ENCODE results near the gene GZF1.
"Not testable (repeated sequence)": the region's sequence is repeated elsewhere in the genome, so short reads cannot be mapped to it uniquely, and the experiment has no call there.

GZF1 gene

DNA sequence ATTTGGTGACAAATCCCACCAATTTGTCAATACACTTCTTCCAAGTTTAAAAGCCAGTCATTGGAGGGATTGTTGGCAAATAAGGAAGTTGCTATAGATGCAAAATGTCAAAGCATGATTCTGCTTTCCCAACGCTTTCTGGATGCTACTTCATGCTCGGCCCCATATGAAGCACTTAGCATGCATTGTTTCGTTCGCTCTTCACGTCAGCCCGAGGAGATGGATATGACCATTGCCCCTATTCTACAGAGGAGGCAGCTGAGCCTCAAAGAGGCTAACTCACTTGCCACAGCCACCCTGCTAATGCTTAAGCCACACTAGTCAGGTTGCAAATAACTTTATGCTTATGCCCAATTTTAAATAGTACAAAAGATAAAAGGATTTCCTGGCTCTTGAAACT lies 14.2 kb upstream of the GZF1 start:
- DNase-seq (ENCODE audit: low read depth): no peak

DNA sequence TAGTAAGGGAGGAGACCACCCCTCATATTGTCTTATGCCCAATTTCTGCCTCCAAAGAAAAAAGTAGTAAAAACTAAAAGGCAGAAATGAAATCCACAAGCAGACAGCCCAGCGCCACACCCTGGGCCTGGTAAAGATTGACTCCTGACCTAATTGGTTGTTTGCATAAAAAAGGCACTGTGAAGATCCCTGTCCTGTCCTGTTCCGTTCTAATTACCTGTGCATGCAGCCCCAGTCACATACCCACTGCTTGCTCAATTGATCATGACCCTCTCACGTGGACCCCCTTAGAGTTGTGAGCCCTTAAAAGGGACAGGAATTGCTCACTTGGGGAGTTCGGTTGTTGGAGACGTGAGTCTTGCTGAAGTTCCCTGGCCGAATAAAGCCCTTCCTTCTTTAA lies 13.5 kb upstream of the GZF1 start:
- not testable (repeated sequence) for DNase-seq (ENCODE audit: low read depth)

- DNase-seq (ENCODE audit: low read depth): peak; percentile 71
Measured at GRCh38 chr20:23349338-23350195, 12.4 kb upstream of the GZF1 start.

DNA sequence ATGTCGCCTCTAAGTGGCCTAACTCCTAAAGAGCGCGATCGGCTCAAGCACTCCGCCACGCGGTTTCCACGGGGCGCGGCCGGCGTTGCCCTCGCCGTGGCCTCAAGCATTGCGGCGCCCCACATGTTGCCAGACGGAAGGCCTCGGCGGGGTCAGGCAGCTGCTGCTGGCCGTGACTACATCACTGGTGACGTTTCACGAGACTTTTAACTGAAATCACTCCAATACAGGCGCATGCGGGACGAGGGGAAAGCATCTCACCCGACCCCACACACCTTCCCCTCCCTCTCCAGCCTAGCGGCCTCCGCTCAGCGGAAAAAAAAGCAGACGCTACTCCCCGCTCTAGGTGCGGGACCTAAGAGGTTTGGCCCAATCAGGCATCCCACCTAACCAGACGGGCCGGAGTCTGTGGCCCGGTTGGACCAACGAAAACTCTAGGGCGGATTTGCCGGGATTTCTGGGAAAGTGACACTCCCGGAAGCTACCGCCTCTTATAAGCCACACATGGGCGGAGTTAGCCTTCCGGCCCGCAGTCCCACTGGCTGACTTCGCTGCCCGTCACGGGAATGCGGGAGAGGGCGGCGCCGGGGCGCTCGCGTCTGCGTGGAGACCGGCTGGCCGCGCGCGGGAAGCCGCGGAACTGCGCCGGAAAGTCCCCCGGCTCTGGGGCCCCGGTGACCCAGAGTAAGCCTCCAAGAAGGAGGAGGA lies 11.6 kb upstream of the GZF1 start, which contains the start of gene NXT1:
TSS of gene NXT1 (plus strand) at position 596 of the 708 bp plus-strand sequence. CDS start 3,251 bp downstream, outside the sequence.
- DNase-seq (ENCODE audit: low read depth): peak; percentile 92

DNA sequence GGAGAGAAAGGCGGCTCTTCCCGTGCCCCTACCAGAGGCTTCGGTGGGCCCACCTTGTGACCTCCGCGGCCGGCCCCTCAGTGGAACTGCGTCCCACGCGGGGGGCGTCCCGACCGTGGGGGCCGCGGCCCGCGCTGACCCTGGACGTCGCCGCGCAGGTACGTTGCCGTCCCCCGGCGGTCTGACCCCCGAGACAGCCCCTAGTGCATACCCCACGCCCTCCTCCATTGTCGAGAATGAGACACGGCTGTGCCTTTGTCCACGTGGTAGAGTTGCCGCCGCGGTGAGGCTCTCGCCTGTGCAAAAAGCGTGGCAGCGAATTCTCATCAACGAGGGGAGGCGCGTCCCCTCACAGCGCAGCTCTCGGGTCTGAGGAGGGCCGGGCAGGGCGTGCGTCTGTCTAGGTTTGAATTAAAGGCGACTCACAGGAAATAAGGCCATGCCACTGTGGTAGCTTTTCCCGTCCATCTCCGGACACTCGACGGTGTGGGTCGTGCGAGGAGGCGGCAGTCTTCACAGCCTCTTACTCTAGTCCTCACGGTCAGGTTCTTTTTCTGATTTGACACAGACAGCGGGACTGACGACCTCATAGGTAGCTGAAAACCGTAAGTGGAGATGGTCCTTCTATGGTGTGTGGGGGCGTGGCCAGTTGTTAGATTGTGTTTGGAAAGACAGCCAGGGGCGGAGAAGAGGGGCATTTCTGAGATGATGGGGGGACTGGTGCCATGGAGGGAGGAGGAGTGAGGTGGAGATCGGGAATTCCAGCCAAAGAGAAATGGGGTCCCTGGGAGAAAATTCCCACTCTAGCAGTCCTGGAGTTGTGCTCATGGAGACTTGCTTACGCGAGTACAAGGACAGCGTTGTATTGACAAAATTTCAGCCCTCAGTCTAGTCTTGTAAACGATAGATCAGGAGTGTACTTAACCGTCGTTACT lies 10.8 kb upstream of the GZF1 start:
- DNase-seq (ENCODE audit: low read depth): no peak

DNA sequence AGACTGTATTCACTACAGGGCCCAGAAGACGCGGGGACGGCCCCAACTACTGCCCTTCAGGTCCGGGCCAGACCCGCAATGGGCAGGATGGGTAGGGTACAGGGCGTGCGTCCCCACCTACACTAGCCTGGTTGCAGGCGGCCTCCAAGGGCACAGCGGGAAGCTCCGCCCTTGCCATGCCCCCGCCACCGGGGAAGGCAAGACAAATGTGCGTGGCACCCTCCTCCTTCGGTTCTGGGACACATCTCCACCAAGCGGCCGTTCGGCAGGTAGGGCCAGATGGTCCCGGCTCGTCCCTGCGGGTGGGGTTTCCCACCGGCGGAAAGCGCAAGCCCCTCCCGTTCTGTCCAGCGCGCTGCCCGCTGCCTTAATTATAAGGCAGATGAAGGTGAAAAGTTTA lies 5.8 kb upstream of the GZF1 start:
- DNase-seq (ENCODE audit: low read depth): no peak

- DNase-seq (ENCODE audit: low read depth): peak; percentile 98
Measured at GRCh38 chr20:23357767-23358562, 4.0 kb upstream of the GZF1 start.

DNA sequence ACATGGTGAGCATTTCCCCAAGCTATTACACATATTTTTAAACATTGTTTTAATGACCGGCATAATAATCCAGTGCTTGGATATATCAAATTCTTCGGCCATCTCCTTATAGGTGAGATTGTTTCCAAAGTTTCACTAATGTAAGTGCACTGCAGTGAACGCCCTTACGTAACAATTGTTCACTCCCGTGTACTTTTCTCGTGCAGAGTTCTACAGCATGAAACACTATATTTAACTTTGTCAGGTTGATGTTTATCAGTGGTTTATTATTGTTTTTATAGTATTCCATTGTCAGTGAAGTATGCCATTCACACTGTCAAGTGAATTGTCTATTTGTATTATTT lies 3.4 kb upstream of the GZF1 start:
- DNase-seq (ENCODE audit: low read depth): no peak

- DNase-seq (ENCODE audit: low read depth): no peak
Measured at GRCh38 chr20:23358923-23359593, 2.9 kb upstream of the GZF1 start.

- DNase-seq (ENCODE audit: low read depth): no peak
Measured at GRCh38 chr20:23360531-23360930, 1.5 kb upstream of the GZF1 start.

DNA sequence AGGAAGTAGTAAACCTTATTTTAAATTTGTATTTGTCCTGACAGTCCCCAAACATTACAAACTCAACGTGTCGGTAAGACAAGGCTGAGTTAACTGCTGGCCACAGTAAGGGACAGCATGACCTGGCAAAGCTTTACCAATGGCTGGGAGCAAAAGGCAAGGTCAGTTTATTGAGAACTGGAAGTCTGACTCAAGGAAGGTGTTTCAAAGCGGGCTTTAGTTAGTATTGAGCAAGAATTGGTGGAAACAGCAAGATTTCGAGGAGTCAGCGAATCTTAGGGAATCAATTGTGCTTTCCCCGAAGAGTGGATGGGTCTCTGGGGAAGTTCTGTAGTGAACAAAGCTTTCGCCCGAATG lies 885 bp upstream of the GZF1 start:
- no peak for DNase-seq (ENCODE audit: low read depth)

DNA sequence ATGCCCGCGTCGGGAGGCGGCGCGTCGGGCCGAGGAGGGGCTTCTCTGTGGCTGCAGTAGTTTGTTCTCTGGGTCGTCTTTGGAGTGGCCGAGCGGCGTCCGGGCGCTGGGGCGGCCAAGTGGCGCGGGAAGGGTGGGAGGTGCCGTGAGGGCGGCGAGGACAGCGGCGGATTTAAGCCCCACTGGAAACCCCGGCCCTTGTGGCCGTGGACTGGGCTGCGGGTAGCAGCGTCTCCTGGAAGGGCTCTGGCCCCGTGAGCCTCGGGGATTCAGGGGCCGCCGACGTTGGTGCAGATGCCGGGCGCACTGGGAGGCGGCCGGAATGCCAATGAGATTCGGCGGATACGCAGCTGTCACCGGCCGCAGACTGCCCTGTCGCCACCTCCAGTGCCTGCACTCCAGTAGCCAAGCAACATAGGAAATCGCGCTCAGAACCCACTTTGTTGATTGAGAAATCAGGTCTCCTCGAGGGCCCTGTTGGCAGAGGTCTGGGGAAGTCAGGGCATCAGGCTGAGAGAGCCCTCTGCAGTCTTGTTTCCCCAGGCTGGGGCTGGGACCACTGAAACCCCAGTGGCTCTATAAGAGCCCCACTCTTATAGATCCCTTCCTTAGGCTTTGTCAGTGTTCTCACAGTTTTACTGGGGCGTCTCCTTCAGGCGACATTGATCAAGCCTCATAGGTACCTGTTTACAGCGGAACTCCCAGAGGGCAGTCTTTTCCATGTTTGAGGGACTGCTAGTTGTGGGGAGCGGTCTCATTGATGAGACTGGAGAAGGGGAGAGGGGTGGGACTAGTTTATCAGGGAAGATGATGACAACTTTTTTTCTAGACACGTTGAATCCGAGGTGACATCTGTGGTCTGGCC lies 642 bp downstream of the GZF1 start:
- DNase-seq (ENCODE audit: low read depth): no peak

DNA sequence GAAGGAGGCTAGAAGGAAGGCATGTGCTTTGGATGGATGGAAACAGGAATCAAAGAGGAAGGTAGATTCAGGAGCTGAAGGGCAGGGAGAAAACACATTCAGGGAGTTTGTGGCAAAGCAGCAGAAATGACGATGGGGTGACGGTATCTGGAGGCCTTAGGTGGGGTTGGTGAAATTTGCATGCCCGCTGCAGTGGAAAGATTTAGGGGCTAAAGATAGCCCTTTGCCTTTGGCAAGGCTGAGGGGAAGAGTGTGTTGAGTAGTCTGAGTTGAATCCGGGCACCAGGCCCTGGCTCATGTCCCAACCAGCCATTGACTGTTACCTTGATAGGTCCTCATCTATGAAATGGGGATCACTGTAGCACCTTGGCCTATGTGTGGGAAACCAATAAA lies 1.3 kb downstream of the GZF1 start:
- no peak for DNase-seq (ENCODE audit: low read depth)

DNA sequence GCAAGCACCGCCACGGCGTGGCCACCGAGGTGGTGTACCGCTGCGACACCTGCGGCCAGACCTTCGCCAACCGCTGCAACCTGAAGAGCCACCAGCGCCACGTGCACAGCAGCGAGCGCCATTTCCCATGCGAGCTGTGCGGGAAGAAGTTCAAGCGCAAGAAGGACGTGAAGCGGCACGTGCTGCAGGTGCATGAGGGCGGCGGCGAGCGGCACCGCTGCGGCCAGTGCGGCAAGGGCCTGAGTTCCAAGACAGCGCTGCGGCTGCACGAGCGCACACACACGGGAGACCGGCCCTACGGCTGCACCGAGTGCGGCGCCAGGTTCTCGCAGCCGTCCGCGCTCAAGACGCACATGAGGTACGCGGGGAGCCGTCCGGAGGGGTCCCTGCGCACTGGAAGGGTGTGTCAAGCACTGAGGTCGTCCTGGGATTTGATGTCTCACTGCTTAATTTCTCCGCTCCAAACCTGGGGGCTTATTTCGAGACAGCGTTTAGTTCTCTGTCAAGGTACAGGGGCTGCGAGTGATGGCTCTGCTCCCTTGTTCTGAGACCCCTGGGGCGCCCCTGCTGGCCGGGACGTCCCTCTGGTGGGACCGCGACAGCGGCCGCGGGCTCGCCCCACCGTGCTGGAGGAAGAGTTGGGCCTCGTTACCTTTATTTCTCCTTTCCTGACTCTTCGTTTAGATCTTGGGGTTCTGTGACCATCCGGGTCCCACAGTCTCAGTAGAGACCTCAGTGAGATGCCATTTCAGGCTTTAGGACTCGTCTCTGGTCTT lies 3.6 kb downstream of the GZF1 start:
- no peak for DNase-seq (ENCODE audit: low read depth)

- DNase-seq (ENCODE audit: low read depth): no peak
Measured at GRCh38 chr20:23366384-23366783, 4.4 kb downstream of the GZF1 start.

- no peak for DNase-seq (ENCODE audit: low read depth)
Measured at GRCh38 chr20:23367770-23368169, 5.8 kb downstream of the GZF1 start.

- DNase-seq (ENCODE audit: low read depth): no peak
Measured at GRCh38 chr20:23368316-23369071, 6.5 kb downstream of the GZF1 start.

DNA sequence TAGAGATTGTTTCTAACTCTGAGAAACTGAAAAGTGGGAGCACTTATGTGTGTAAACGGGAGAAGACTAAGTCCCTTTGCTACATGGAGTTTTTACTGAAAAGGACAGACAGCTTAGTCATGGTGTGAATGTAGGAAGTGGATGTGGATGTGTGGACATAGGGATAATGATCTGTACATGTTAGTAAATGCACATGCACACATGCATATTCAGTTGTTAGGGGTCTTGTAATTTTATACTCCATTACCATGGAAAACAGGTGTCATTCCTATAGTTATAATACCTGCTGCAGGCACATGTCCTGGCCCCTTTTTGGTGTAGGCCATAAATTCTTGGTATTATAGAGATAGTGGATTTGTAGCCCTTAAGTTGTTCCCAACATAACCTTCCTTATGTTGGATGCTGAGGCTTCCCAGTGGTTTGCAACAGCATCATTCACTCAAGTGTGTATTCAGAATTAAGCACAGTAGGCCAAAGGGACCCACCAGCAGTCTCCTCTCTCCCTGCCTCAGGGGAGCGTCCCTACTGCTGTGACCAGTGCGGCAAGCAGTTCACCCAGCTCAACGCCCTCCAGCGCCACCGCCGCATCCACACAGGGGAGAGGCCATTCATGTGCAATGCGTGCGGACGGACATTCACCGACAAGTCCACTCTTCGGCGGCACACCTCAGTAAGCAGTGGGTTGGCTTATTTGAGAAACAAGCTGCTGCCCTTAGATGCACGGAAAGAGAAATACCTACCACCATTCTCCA lies 7.3 kb downstream of the GZF1 start:
- no peak for DNase-seq (ENCODE audit: low read depth)

Data from CMK (cell line).